OCI-LY1 (cell line): ENCODE measurements around the gene TSPAN32.

ENCODE experiments used
- H2AFZ ChIP-seq: fragments of 200-600 bp; sonication (generic), shearing (Covaris generic); 2 replicates; pipeline ENCODE4 v1.6.0; 2014; ENCODE audit warnings: antibody characterized with exemption, mild to moderate bottlenecking, low read length
- H3F3A ChIP-seq: fragments of 200-600 bp; sonication (generic), shearing (Covaris generic); 2 replicates; pipeline ENCODE4 v1.6.0; 2014; ENCODE audit warnings: mild to moderate bottlenecking, antibody characterized with exemption, low read length, moderate library complexity; ENCODE audit not compliant: insufficient read depth
- H3K27ac ChIP-seq: fragments of 200-600 bp; sonication (generic); 2 replicates; pipeline ENCODE4 v1.5.1; 2014; ENCODE audit warnings: low read length, mixed run types, mild to moderate bottlenecking, low read depth; ENCODE audit not compliant: poor library complexity, severe bottlenecking
- H3K27me3 ChIP-seq: fragments of 200-600 bp; sonication (generic); 2 replicates; pipeline ENCODE4 v1.6.0; 2014; ENCODE audit warnings: antibody characterized with exemption, mild to moderate bottlenecking, low read length, moderate library complexity; ENCODE audit not compliant: insufficient read depth
- H3K36me3 ChIP-seq: fragments of 200-600 bp; sonication (generic); 2 replicates; pipeline ENCODE4 v1.6.1; 2014; ENCODE audit warnings: mild to moderate bottlenecking, antibody characterized with exemption, low read length, moderate library complexity, mixed read lengths; ENCODE audit not compliant: insufficient read depth
- H3K4me1 ChIP-seq: fragments of 200-600 bp; sonication (generic); 2 replicates; pipeline ENCODE4 v1.5.1; 2014; ENCODE audit warnings: mild to moderate bottlenecking, low read length, moderate library complexity; ENCODE audit not compliant: insufficient read depth, severe bottlenecking
- H3K4me2 ChIP-seq: fragments of 200-600 bp; sonication (generic), shearing (Covaris generic); 2 replicates; pipeline ENCODE4 v1.6.1; 2014; ENCODE audit warnings: low read length
- H3K4me3 ChIP-seq: fragments of 200-600 bp; sonication (generic); 2 replicates; pipeline ENCODE4 v1.5.1; 2014; ENCODE audit warnings: low read length, low read depth, mild to moderate bottlenecking, mixed read lengths; ENCODE audit not compliant: poor library complexity, severe bottlenecking
- H3K79me2 ChIP-seq: fragments of 200-600 bp; shearing (Covaris generic); 2 replicates; pipeline ENCODE4 v1.6.1; 2016; ENCODE audit warnings: mixed run types, low read length, mixed read lengths; ENCODE audit not compliant: insufficient read depth
- H3K9ac ChIP-seq: fragments of 200-600 bp; sonication (generic), shearing (Covaris generic); 2 replicates; pipeline ENCODE4 v1.6.1; 2014; ENCODE audit warnings: mild to moderate bottlenecking, low read length, mixed read lengths
- H3K9me2 ChIP-seq: fragments of 200-600 bp; sonication (generic), shearing (Covaris generic); 2 replicates; pipeline ENCODE4 v1.6.1; 2014; ENCODE audit warnings: low read depth, mild to moderate bottlenecking, low read length, mixed read lengths
- H3K9me3 ChIP-seq: fragments of 200-600 bp; shearing (Covaris generic); 2 replicates; pipeline ENCODE4 v1.6.1; 2014; ENCODE audit warnings: low read length, mixed read lengths
- H4K20me1 ChIP-seq: fragments of 200-600 bp; sonication (generic), shearing (Covaris generic); 2 replicates; pipeline ENCODE4 v1.6.0; 2016; ENCODE audit warnings: mild to moderate bottlenecking, low read length; ENCODE audit not compliant: insufficient read depth
- EZH2 ChIP-seq: fragments of 200-600 bp; sonication (generic), shearing (Covaris generic); IDR thresholded peaks from 2 replicates; pipeline ENCODE4 v1.8.0; 2017; ENCODE audit warnings: borderline replicate concordance, mixed run types, mild to moderate bottlenecking, antibody characterized with exemption, low read length, moderate library complexity, mixed read lengths
- TF ChIP-seq, protein P1 (sequence below): fragments of 200-600 bp; sonication (generic), shearing (Covaris generic); IDR thresholded peaks from 2 replicates; pipeline ENCODE4 v1.5.1; 2017; ENCODE audit warnings: mild to moderate bottlenecking, antibody characterized with exemption, low read length, moderate library complexity, mixed read lengths

Gene TSPAN32

DNA sequence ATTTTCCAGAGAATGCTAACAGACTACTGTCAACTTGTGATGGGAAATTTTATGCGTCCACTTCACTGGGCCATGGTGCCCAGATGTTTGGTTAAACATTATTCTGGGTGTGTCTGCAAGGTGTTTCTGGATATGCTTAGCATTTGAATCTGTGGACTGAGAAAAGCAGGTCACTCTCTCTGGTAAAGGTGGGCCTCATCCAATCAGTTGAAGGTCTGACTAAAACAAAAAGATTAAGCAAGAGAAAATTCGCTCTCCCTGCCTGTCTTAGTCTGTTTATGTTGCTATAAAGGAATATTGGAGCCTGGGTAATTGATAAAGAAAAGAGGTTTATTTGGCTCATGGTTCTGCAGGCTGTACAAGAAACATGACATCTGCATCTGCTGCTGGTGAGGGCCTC, 43.2 kb downstream of the TSPAN32 start:
- H3K9me2 ChIP-seq: no peaks in the 10 kb centered on the region
- H3K9ac ChIP-seq: no peak overlapping the region
- H3K27ac ChIP-seq: no peak overlapping the region
- no peaks in the 10 kb centered on the region for H3F3A ChIP-seq
- no peaks in the 10 kb centered on the region for H4K20me1 ChIP-seq
- H3K36me3 ChIP-seq: no peaks in the 10 kb centered on the region; the same call in 1 of the 2 replicates
- no peaks in the 10 kb centered on the region for H3K4me1 ChIP-seq
- no peak overlapping the region for H2AFZ ChIP-seq
- no peaks in the 10 kb centered on the region for H3K79me2 ChIP-seq
- H3K9me3 ChIP-seq: no peaks in the 10 kb centered on the region
- H3K4me3 ChIP-seq: no peak overlapping the region
- TF ChIP-seq, protein P1, sequence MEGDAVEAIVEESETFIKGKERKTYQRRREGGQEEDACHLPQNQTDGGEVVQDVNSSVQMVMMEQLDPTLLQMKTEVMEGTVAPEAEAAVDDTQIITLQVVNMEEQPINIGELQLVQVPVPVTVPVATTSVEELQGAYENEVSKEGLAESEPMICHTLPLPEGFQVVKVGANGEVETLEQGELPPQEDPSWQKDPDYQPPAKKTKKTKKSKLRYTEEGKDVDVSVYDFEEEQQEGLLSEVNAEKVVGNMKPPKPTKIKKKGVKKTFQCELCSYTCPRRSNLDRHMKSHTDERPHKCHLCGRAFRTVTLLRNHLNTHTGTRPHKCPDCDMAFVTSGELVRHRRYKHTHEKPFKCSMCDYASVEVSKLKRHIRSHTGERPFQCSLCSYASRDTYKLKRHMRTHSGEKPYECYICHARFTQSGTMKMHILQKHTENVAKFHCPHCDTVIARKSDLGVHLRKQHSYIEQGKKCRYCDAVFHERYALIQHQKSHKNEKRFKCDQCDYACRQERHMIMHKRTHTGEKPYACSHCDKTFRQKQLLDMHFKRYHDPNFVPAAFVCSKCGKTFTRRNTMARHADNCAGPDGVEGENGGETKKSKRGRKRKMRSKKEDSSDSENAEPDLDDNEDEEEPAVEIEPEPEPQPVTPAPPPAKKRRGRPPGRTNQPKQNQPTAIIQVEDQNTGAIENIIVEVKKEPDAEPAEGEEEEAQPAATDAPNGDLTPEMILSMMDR: no peak
- TF ChIP-seq EZH2: no peak
- no peak overlapping the region for H3K4me2 ChIP-seq
- peaks cover 5% of the 10 kb centered on the region; the same call in 1 of the 2 replicates for H3K27me3 ChIP-seq

DNA sequence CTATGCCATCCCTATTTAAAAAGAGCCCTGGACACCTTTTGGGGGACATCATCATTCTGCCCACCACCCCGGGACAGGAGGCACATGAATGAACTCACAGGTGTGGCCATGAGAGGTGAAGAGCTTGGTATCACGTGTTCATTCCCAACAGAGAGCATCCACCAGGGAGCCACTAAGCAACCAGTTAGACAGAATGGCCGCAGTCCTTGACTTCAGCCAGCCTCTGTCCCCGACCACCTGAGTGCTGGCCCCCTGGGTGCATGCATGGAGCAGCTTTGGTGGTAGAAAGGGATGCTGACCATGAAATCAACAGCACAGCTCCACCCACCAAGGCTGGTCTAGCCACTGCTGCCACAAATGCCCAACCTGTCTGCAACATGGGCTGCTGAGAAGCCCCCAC, 44.2 kb downstream of the TSPAN32 start:
- peaks cover 8% of the 10 kb centered on the region; the same call in 1 of the 2 replicates for H3K27me3 ChIP-seq
- H3K79me2 ChIP-seq: no peaks in the 10 kb centered on the region
- no peak overlapping the region for H2AFZ ChIP-seq
- H3K4me3 ChIP-seq: no peak overlapping the region
- H3K4me2 ChIP-seq: no peak overlapping the region
- H3K9ac ChIP-seq: no peak overlapping the region
- H4K20me1 ChIP-seq: no peaks in the 10 kb centered on the region
- no peaks in the 10 kb centered on the region for H3K9me3 ChIP-seq
- no peaks in the 10 kb centered on the region; the same call in 1 of the 2 replicates for H3K36me3 ChIP-seq
- H3K9me2 ChIP-seq: no peaks in the 10 kb centered on the region
- TF ChIP-seq, protein P1: no peak
- TF ChIP-seq EZH2: no peak
- H3K27ac ChIP-seq: no peak overlapping the region
- H3K4me1 ChIP-seq: no peaks in the 10 kb centered on the region
- no peaks in the 10 kb centered on the region for H3F3A ChIP-seq

DNA sequence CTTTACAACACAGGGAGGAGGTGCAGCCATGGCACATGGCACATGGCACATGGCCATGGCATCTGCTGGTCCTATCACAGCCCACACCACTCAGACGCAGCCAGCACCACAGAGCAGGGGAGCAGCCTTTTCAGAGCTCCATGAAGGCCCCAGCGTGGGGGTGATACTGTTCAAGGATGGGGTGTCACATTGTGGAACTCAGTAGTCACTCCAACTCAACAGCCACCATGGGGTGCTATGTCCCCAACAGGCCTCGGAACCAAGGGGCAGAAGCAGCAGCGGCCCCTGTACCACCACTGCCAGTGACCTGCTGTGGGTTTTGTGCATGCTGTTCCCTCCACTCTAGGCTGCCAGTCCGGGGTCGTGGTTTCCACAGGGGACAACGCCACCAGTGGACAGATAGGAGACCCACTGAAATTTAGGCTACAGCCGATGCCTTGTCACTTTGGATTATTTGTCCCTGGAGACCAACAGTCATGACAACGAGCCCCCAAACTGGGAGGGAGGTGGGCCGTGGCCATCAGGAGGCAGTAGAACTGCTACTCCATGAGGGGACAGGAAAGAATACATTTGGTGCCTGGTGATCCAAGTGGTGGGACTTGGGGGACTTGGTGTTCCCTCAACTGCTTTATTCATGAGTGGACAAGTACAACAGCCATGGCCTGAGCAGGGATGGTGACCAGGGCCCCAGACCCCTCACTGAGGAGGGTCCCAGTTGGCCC, 44.9 kb downstream of the TSPAN32 start:
- Histone ChIP-seq H3K9me2 (no peaks in the 10 kb centered on the region), H3F3A (no peaks in the 10 kb centered on the region), H2AFZ (no peak overlapping the region), H3K4me2 (no peak overlapping the region), H3K27me3 (peaks cover 11% of the 10 kb centered on the region; the same call in 1 of the 2 replicates), H4K20me1 (no peaks in the 10 kb centered on the region), H3K79me2 (no peaks in the 10 kb centered on the region), H3K9ac (no peak overlapping the region), H3K36me3 (no peaks in the 10 kb centered on the region; the same call in 1 of the 2 replicates), H3K9me3 (no peaks in the 10 kb centered on the region), H3K4me1 (no peaks in the 10 kb centered on the region), H3K27ac (no peak overlapping the region), H3K4me3 (no peak overlapping the region)
- TF ChIP-seq, protein P1: no peak
- TF ChIP-seq EZH2: no peak
